NCI-H128 (cell line): Measurements from ENCODE around the gene GABRG3.

Source experiments
- DNase-seq: peaks from one replicate; lab custom pipeline; 2025; ENCODE audit not compliant: unreplicated experiment; lab: John Stamatoyannopoulos, UW

Gene GABRG3

DNA sequence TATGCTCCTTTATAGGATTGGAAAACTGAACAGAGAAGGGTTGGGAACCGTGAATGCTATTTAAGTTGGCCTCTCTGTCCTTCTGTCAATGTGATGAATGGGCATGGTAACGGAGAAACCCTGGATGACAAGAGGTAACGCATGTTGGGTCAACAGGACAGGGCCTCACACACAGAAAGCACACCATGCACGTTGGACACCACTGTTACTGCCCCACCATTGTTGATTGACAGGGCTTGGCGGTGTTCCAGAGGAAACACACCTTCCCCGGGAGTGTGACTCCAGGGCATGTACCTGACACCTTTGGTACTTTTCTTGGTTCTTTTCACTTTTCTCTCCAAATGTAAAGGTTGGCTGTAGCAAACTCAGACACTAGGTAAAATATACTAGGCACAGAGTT, 579.7 kb downstream of the GABRG3 start:
- no peak for DNase-seq

DNA sequence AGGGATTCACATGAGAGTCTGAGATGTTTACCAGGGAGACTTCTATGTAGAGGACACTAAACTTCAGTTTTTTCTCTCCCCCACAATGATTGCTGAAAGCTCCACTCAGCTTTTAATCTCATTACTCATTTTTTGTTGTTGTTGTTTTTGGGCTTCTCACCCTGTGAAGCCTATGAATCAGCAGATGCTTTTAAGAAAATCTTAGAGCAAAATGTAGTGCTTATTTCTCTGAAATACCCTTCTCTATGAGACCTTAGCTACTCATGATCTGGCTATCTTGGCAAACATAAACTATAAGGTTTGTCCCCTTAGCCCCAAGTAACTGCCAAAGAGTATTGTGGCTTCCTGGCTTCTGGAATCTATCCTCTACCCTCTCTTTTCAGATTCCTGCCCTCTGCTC, 590.8 kb downstream of the GABRG3 start:
- no peak for DNase-seq

DNA sequence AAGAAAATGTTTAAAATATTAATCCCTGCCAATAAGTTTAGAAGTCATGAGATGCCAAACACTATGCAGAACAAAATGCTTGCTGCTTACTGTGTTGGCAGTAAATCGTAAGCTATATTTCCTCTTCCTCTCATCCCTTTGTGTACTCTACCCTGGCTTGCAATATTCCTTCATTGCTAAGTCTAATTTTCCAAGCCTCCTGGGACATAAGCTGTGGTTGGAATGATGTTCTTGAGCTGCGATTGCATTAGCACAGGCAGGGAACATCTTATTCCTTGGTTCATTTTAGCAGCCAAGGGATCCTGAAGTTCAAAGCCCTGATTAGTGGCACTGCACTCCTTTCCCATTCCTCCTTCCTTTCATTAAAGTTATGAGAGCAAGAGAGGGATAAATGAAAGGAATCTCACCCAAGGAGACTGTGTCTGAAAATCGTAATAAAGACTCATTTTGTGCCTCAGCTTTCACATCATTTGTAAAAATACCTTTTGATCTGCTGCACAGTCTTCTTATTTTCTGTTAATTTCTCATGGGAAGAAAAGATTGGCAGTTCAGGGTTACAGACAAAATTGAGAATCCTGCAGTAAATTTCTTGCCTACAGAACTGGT, 592.9 kb downstream of the GABRG3 start:
- DNase-seq = no peak

DNA sequence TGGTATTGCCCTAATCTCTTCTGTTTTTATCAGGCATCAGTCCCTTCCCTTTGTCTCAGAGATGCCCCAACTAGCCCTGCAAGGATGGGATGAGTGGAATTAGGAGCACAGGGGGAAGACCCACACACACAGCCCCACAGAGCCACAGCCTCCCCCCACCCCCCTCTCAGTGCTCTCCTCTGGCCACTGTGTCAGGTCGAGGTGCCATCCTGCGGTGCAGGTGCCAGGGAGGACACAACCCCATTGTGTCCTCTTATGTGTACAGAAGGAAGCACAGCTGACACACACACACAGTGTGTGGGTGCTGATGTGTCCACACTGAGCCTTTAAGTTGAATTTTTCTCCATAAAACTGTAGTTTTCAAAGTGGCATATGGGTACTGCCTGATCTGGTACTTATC, 593.7 kb downstream of the GABRG3 start:
- DNase-seq = no peak

DNA sequence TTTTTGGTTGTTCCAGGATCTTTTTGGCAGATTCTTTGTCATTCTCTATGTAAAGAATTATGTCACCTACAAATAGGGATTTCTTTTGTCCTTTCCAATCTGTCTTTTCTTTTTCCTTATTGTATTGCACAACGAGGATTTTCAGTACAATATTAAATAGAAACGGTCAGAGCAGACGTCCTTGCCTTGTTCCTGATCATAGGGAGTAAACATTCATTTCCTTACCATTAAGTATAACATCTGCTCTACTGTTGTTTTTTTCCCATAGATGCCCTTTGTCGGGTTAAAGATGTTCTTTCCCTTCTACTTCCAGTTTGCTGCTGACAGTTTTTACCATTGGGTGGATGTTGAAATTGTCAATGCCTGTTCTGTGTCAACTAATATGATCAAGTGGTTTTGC, 599.8 kb downstream of the GABRG3 start:
- DNase-seq = no peak

DNA sequence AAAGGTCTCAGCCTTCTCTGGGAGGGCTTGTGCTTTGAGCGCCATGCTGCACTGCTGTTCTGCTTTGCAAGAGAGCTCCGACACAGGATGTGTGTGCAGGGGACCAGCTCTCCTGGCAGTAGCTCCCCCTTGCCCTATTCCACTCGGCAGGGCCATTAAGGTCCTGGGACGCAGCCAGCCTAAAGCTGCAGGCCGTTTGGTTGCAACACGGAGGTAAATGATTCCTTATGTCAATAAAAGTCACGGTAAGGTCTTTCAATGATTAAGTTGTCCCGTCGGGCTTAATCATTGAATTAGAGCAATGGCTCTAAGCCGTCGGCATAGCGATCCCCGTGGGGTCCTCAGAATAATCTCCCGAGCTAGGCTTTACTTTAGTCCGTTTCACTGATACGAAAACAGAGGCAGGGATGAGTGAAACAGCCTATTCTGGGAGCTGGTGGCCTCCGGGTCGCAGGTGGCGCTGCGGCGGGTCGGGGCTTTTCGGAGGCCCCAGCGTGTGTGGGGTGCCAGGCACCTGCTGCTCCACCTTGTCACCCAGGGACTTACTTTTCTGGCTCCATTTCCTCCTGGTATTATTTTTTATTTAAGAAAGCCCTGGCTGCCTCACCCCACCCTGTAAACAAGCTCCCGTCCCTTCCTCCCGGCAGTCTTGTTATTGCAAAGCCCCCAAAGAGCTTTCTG, 603.0 kb downstream of the GABRG3 start:
- no peak for DNase-seq

DNA sequence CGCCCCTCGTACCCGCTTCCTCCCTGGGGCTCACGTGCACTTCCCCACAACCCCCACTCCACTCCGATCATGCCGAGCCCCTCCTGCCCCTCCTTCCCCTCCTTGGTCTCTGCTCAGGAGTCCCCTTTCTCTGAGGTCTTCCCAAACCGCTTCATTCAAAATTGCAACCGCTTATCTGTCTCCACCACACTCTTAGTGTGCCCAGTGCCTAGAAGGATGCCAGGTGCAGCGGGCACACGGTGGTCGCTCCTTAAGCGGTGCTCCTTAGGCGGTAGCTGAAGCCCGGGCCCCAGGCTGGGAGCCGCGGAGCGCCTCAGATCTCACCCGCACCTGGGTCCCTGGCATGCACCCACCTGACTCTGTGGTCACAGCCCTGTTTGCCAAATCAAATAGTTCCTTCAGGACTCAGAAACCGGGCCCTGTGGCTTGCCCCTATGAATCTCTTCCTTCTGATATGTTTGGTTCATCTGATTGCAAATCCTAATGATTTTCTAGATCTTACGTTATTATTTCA, 603.6 kb downstream of the GABRG3 start:
- DNase-seq = no peak

DNA sequence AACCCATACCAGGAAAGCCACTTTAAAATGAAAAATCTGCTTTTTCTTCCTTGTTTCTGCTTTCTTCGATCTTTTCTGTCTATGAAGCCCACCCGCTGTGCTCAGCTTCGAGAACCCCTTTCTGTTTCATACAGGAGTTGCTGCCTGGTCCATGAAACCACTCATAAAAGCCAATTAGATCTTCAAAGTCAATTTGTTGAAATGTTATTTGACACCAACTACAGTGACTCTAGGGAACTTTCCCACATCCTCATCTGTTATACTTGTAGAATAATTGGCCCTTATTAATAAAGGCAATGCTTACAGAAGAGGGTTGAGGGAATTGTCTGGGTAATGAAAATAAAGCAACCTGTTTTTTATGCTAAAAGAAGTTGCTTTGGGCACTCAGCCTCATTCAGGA, 604.5 kb downstream of the GABRG3 start:
- DNase-seq = no peak

DNA sequence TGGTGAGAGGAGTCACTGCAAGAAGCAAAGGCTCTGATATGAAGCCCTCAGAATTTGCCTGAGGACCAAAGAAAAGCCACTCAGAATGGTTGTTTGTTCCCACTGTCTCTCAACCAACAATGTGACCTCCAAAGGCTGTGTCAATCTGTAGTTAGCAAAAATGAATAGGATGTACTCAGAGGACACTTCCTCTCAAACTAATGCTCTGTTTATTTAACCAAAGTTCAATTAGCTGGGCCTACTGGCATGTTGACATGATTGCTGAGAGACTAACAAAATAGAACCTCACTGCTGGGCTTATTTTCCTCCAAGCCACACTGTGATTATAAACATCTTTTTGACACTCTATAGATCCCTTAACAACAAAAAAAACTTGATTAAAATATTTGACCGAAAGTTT, 605.6 kb downstream of the GABRG3 start:
- no peak for DNase-seq

DNA sequence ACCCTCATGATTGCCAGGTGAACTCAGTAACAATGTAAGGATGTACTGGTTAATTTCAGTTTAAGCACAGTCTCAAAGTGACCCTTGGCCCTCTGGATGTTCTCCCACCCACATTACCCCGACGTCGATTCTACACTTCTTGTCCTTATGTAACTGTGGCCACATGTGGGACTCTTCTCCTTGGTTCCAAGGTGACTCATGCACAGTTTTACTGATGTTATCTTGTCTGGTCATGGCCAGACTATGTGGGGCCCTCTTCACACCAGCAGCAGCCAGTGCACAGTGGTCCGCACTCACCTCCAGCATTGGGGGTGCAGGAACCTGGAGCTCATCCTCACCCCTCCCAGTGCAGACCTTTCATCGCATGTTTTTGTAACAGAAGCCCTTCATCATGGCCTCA, 608.8 kb downstream of the GABRG3 start:
- no peak for DNase-seq

DNA sequence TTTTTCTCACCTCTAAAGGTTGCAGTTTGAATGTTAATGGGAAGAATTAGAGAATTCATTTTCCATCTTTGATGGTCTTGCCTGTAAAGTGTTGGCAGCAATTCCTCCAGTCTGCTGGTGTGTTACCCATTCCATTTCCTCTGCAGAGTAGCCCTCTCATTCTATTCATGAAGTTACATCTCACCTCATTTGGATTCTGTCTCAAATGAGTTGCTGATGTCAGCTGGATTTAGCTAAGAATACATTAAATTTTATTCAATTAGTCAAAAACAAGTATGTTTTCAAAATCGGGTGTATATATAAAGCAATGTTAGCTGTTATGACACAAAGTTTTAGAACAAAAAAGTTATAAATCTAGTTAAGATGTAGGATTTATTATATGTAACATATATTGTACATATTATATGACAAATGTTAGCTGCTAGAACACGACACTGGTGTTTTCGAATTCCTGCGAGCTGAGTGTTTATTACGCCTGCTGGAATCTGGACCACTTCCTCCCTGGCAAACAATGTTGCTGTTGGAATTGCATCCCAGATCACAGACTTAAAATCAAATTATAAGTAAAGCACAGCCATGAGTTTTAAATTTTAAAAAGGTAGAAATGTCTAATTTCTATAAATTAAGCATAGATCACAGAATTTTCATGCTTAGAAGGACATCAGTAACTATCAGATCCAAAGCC, 611.9 kb downstream of the GABRG3 start:
- DNase-seq = no peak

DNA sequence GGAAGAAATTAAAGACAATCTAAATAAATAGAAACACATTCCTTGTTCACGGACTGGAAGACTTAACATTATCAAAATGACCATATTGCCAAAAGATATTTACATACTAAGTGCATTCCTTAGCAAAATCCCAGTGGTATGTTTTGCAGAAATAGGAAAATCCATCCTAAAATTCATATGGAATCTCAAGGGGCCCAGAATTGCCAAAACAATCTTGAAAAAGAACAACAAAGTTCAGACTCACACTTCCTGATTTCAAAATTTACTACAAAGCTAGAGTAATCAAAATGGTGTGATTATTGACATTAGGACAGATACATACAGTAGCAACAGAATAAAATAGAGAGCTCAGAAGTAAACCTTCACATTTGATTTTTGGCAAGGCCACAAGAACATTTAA, 612.7 kb downstream of the GABRG3 start:
- no peak for DNase-seq

DNA sequence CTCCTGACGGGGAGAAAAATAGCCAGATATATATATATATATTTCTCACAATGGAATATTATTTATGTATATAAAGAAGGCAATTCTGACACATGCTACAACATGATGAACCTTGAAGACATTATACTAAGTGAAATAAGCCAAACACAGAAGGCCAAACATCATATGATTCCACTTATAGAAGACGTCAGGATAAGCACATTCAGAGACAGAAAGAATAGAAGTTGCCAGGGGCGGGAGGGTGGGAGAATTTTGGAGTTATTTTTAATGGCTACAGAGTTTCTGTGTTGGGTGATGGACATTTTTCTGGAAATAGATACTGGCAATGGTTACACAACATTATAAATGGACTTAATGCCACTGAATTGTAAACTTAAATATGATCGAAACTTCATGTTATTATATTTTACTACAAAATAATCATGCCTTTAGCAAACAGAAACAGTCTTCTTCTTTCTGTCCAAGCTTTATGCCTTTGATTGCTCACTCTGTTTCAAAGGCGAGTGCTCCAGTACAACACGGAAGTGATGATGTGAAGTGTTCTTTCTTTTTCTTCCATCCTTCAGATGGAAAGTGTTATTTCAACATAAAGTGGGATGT, 614.2 kb downstream of the GABRG3 start:
- no peak for DNase-seq

DNA sequence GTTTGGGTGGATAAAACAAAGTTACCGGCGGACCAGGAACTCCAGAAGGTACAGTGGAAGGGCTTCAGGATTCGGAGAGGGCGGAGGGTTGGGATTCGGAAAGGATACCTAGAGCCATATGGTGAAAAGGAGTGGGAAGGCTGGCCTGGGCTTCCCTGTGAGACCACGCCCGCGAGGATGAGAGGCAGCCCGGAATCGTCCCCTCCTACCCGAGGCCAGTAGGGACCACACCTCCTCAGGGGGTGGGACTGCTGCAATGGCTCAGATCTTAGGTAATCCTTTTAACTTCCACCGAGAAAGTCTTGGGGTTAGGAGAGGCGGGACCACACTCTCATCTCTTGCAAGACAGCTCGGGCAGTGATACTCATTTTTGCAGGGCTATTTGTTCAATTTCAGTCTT, 616.8 kb downstream of the GABRG3 start:
- no peak for DNase-seq

DNA sequence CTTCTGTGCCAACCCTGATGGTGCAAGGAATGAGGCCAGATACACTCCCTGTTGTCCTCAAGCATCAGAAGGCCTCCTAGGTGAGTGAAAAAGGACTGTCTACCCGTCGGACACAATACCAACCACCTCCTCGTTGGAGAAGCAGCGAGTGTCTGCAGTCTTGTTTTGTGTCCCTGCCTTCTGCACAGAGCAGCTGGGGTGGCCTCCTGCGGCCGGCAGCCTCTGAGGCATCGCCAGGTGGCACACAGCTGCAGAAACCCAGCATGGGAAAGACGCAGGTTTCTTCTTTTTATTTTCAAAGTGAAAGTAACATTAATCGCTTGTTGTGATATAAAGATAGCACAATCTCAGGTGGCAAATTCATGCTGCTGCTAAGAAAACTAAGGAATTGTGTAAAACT, 618.3 kb downstream of the GABRG3 start:
- DNase-seq = no peak

DNA sequence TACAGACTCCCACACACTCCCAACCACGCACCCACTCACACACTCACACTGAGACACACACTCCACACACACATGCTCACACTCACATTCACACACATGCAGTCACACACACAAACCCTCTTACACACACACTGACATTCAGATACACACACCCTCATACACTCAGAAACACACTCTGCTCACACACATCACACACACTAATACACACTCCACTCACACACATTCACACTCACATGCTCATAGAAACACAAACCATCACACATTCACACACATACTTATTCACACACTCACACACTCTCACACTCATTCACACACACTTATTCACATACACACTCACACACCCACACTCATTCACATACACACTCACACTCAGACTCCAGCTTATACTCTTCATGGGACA, 618.8 kb downstream of the GABRG3 start:
- no peak for DNase-seq
